Testis (tissue), 3 donors: Measurements from ENCODE around the gene ZNF236. TPM values are rescaled to one million over a fixed set of nuclear protein-coding genes. Genes with fewer than 3 reads are reported as not detected.

Experiments used
- DNase-seq: peaks from one replicate; pipeline ENCODE4 v3.0.0-alpha.2; 2019
- H3K27ac ChIP-seq, 2 donors: fragments of 200-600 bp; sonication (generic); one replicate each; pipeline ENCODE4 v1.5.1; 2019
- H3K27me3 ChIP-seq: fragments of 200-600 bp; sonication (generic); one replicate; pipeline ENCODE4 v1.5.1; 2019
- H3K36me3 ChIP-seq: fragments of 200-600 bp; sonication (generic); one replicate; pipeline ENCODE4 v1.5.1; 2017; ENCODE audit warnings: low read depth; ENCODE audit errors: missing control alignments
- H3K4me1 ChIP-seq: fragments of 200-600 bp; sonication (generic); one replicate; pipeline ENCODE4 v1.5.1; 2019
- H3K4me3 ChIP-seq, 2 donors: fragments of 200-600 bp; sonication (generic); one replicate each; pipeline ENCODE4 v1.5.1; 2017 to 2019
- H3K9me3 ChIP-seq: fragments of 200-600 bp; sonication (generic); one replicate; pipeline ENCODE4 v1.5.1; 2017
- POLR2A ChIP-seq: fragments of 450-650 bp; IDR thresholded peaks from one replicate; pipeline ENCODE4 v1.6.1; 2017; ENCODE audit warnings: antibody characterized with exemption, mild to moderate bottlenecking, moderate library complexity
- WGBS, 2 donors: methylation state at CpG; one replicate each; pipeline ENCODE4 v1.1.5; 2018; 5-methylcytosine and 5-hydroxymethylcytosine counted together
- intact Hi-C: fragments of 100-400 bp; cut with DNase I; formaldehyde crosslinking; loops from one replicate; pipeline ENCODE4 v1.15.1; 2023; ENCODE audit warnings: low total_unique reads
- polyA plus RNA-seq: library from polyadenylated mRNA; stranded (reverse); fragments of 350-450 nt; fragmentation: Illumina TruSeq; extraction: RNeasy Lipid Tissue Mini Kit (QIAGEN cat#74804); gene quantifications from one replicate; pipeline ENCODE4 v1.2.3, GENCODE V29; 2014; ENCODE audit warnings: low read depth, low replicate concordance; ENCODE audit not compliant: insufficient read depth
- total RNA-seq, 2 donors: library from RNA; depleted of rRNA; stranded (reverse); fragments of >200 nt; gene quantifications; one replicate each; pipeline ENCODE4 v1.2.3, GENCODE V29; 2016
- TF ChIP-seq, protein P1 (sequence below), 3 experiments: fragments of 450-650 bp in 2 of 3; fragments of 200-600 bp in 1 of 3; sonication (generic) in 1 of 3; IDR thresholded peaks; one replicate each; pipeline ENCODE4 v1.5.1; 2016 to 2019; ENCODE audit warnings: antibody characterized with exemption in 3 of 3, mild to moderate bottlenecking in 2 of 3, moderate library complexity in 1 of 3

ZNF236 gene
- total and polyA plus RNA-seq, 3 donors from 2014 or later: 19.5 to 58.2 (median 53.9) TPM

DNA sequence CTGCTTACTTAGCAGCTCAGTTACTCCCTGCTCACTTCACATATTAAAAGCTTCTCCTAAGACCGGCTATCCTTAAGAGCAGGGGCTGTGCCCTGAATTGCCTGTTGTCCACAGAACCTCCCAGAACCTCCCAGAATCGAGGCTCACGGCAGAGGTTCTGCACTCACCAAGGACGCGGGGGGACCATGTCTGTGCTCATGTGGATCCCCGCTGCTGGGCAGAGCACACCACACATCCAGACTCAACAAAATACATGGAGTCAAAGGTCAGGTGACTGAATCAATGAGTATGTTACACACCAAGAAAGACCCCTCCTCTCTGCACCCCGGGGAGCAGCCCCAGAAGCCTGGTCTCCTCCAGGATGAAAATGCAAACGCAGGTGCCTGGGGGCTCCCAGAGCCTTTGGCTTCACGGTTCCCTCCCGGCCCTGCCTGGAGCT lies 161.3 kb downstream of the ZNF236 start:
- DNase-seq: no peak
- H3K36me3 ChIP-seq: no peaks in the 10 kb centered on the region
- H3K27ac ChIP-seq: no peak overlapping the region
- intact Hi-C loops: loop anchor here (10.0 kb wide), 1 partner anchor 179 kb away; no protein-coding TSS in a partner anchor
- H3K9me3 ChIP-seq: no peaks in the 10 kb centered on the region
- TF ChIP-seq POLR2A: no peak
- TF ChIP-seq, protein P1, sequence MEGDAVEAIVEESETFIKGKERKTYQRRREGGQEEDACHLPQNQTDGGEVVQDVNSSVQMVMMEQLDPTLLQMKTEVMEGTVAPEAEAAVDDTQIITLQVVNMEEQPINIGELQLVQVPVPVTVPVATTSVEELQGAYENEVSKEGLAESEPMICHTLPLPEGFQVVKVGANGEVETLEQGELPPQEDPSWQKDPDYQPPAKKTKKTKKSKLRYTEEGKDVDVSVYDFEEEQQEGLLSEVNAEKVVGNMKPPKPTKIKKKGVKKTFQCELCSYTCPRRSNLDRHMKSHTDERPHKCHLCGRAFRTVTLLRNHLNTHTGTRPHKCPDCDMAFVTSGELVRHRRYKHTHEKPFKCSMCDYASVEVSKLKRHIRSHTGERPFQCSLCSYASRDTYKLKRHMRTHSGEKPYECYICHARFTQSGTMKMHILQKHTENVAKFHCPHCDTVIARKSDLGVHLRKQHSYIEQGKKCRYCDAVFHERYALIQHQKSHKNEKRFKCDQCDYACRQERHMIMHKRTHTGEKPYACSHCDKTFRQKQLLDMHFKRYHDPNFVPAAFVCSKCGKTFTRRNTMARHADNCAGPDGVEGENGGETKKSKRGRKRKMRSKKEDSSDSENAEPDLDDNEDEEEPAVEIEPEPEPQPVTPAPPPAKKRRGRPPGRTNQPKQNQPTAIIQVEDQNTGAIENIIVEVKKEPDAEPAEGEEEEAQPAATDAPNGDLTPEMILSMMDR (IDR thresholded peaks at IDR 0.05): no peak
- WGBS, 2 donors: 44 to 64% methylated on average over 9 to 10 of the region's 10 CpGs
- no peaks in the 10 kb centered on the region for H3K27me3 ChIP-seq
- no peak overlapping the region for H3K4me3 ChIP-seq
- H3K4me1 ChIP-seq: no peaks in the 10 kb centered on the region

DNA sequence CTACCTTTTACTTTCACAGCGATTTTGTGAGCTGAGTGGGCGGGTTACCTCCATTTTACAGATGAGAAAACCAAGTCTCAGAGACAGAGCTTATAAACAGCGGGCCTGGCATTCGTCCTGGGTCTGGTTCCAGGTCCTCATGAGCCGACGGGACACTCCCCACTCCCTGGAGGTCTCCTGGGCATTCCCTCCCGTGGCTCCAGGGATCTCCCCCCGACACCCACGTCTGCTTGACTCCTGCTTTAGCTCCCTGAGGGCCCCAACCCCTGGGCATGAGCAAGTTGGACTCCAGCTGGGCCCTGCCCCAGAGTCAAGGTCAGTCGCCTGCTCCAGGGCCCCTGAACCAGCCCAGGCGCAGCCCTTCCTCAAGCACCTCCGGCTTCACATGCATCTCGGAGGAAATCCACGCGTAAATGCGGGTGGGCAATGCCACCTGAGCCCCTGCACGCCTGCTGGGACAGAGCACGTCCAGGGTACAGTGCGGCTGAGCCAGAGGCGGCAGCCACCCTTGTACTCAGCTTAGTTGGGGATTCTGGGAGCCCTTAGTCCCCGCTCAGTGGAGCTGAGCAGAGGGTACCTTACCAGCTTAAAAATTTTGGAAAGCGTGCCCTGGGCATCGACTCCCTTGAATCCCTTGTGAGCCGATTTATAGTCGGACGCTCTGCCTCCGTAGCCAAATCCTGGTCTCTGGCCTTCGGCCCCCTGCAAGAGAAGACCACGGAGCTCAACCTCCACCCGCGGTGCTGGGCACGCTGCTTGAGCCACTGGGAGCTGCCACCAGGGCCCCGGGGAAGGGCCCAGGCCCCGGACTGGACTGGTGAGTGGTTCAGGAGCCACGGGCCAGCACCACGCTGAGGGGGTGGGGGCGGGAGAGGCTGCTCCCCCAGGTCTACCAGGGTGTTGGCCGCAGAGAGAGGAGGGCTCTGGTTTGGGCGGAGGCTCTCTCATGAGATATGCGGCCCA lies 162.1 kb downstream of the ZNF236 start:
- Histone ChIP-seq H3K4me1 (no peaks in the 10 kb centered on the region), H3K27ac (no peak overlapping the region), H3K27me3 (no peaks in the 10 kb centered on the region), H3K4me3 (no peak overlapping the region), H3K36me3 (no peaks in the 10 kb centered on the region), H3K9me3 (no peaks in the 10 kb centered on the region)
- DNase-seq: no peak
- WGBS, 2 donors: 85 to 87% methylated on average over 33 to 35 of the region's 40 CpGs
- TF ChIP-seq, protein P1 (IDR thresholded peaks at IDR 0.05): no peak
- no peak for TF ChIP-seq POLR2A
- intact Hi-C loops: loop anchor here (10.0 kb wide), 1 partner anchor 180 kb away; no protein-coding TSS in a partner anchor

DNA sequence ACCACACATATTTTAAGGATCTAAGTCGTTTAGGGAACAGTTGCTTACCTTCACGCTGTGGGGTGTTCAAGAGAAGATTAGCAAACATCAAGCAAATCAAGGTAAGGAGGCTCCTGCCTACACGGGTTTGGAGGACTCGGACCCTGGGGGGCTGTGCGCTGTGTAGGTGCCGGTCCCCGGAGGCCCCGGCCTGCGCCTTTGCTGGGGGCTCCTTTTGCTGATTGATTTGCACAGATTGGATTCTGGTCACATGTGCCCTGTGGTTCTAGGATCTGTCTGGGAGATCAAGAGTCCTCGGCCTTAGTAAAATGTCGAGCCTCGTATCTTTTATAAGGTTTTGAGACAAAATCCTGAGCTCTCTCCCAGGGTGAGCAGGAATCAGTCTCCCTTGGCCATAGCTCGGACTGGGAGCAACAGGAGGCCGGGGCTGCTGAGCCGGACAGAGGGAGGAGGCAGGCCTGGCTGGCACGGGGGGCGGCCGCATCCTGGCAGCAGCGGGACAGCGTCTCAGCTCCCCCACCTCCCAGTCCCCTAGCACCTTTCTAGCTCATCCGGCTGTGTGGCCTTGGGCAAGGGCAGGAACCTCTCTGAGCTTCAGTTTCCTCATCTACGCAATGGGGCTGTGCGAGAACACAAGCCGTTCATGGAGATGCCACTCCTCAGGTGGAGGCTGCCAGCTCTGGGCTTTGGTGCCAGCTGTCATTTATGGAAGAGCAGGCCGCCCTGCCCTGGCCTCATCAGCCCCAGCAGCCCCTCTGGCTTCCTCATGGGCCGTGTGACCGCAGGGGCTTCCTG lies 163.0 kb downstream of the ZNF236 start:
- Histone ChIP-seq H3K4me1 (no peaks in the 10 kb centered on the region), H3K4me3 (no peak overlapping the region), H3K27me3 (no peaks in the 10 kb centered on the region), H3K27ac (no peak overlapping the region), H3K9me3 (no peaks in the 10 kb centered on the region), H3K36me3 (no peaks in the 10 kb centered on the region)
- TF ChIP-seq, protein P1 (IDR thresholded peaks at IDR 0.05): no peak
- no peak for TF ChIP-seq POLR2A
- 87 to 90% methylated on average over 18 to 27 of the region's 27 CpGs for WGBS, 2 donors
- intact Hi-C loops: loop anchor here (10.0 kb wide), 1 partner anchor 181 kb away; no protein-coding TSS in a partner anchor
- DNase-seq: no peak

DNA sequence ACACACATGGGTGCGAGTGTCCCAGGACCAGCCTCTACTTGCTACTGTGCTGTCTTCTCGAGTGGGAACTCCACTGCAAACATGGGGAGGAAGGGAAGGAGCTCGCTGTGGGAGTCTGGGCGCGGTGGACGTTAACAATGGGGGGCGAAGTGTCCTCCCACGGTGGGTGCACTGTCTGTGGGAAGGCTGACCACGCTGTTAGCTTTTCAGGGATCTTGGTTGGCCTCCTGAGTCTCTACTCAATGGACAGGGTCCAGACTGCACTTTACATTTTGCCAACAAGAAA lies 163.5 kb downstream of the ZNF236 start:
- no peaks in the 10 kb centered on the region for H3K9me3 ChIP-seq
- no peaks in the 10 kb centered on the region for H3K4me1 ChIP-seq
- no peak overlapping the region for H3K4me3 ChIP-seq
- TF ChIP-seq, protein P1 (IDR thresholded peaks at IDR 0.05): no peak
- DNase-seq: no peak
- WGBS, 2 donors: 85 to 91% methylated on average over 6 to 9 of the region's 9 CpGs
- no peaks in the 10 kb centered on the region for H3K36me3 ChIP-seq
- intact Hi-C loops: loop anchor here (10.0 kb wide), 1 partner anchor 181 kb away; no protein-coding TSS in a partner anchor
- no peaks in the 10 kb centered on the region for H3K27me3 ChIP-seq
- H3K27ac ChIP-seq: no peak overlapping the region
